Loucy (cell line): ENCODE results near the gene XCR1.

Source experiments
- CTCF ChIP-seq: fragments of 200-600 bp; sonication (generic); conservative IDR thresholded peaks from 2 replicates; pipeline ENCODE4 v1.5.1; 2014; ENCODE audit warnings: mild to moderate bottlenecking, antibody characterized with exemption, low read length
- EZH2phosphoT487 ChIP-seq: fragments of 200-600 bp; IDR thresholded peaks from 2 replicates; pipeline ENCODE4 v1.6.1; 2018; ENCODE audit warnings: antibody characterized with exemption, mild to moderate bottlenecking, moderate library complexity, borderline replicate concordance

- TF ChIP-seq CTCF, result no peak
- no peak for TF ChIP-seq EZH2phosphoT487
Observed at GRCh38 chr3:45972534-45973402, 54.5 kb downstream of the XCR1 start.
